Inflammatory macrophage treated with lipopolysaccharide for 4 hours (primary cell): ENCODE data around the gene TRIM14.

Experiments
- DNase-seq: peaks from one replicate; pipeline ENCODE4 v3.0.0-alpha.2; 2020

TRIM14 gene

GRCh38 chr9:98118640-98119601 is at the start of gene TRIM14:
TRIM14 (minus strand) TSS chr9:98119222; CDS start chr9:98119188, 34 bp downstream.
- peak; percentile 92 for DNase-seq

- DNase-seq, result no peak
Measured at GRCh38 chr9:98168153-98168780, 49.2 kb upstream of the TRIM14 start.

- DNase-seq, result no peak
Measured at GRCh38 chr9:98164912-98165311, 45.9 kb upstream of the TRIM14 start.

GRCh38 chr9:98162613-98163012 is 43.6 kb upstream of the TRIM14 start:
- DNase-seq, result no peak

GRCh38 chr9:98161851-98162250 is 42.8 kb upstream of the TRIM14 start:
- DNase-seq, result no peak

- no peak for DNase-seq
Measured at GRCh38 chr9:98159790-98160189, 40.8 kb upstream of the TRIM14 start.

- DNase-seq, result no peak
Measured at GRCh38 chr9:98159301-98159700, 40.3 kb upstream of the TRIM14 start.

GRCh38 chr9:98158071-98158831 is 39.2 kb upstream of the TRIM14 start:
- peak; percentile 10 for DNase-seq

- DNase-seq, result no peak
Measured at GRCh38 chr9:98157372-98157771, 38.4 kb upstream of the TRIM14 start.

- DNase-seq, result no peak
Measured at GRCh38 chr9:98154678-98155077, 35.7 kb upstream of the TRIM14 start.

- peak; percentile 62 for DNase-seq
Measured at GRCh38 chr9:98152526-98152925, 33.5 kb upstream of the TRIM14 start.

- peak; percentile 61 for DNase-seq
Measured at GRCh38 chr9:98150721-98151120, 31.7 kb upstream of the TRIM14 start.

- peak; percentile 42 for DNase-seq
Measured at GRCh38 chr9:98150164-98150563, 31.1 kb upstream of the TRIM14 start.

GRCh38 chr9:98149422-98149821 is 30.4 kb upstream of the TRIM14 start:
- DNase-seq, result no peak

GRCh38 chr9:98148486-98148885 is 29.5 kb upstream of the TRIM14 start:
- DNase-seq, result no peak

GRCh38 chr9:98147582-98147981 is 28.6 kb upstream of the TRIM14 start:
- DNase-seq, result no peak

- peak; percentile 81 for DNase-seq
Measured at GRCh38 chr9:98146101-98146991, 27.3 kb upstream of the TRIM14 start.

- no peak for DNase-seq
Measured at GRCh38 chr9:98144631-98145030, 25.6 kb upstream of the TRIM14 start.

- DNase-seq, result no peak
Measured at GRCh38 chr9:98144076-98144475, 25.1 kb upstream of the TRIM14 start.

- DNase-seq, result no peak
Measured at GRCh38 chr9:98142925-98143481, 24.0 kb upstream of the TRIM14 start.

- DNase-seq, result peak; percentile 53
Measured at GRCh38 chr9:98142182-98142907, 23.3 kb upstream of the TRIM14 start.
